Activated naive CD8-positive, alpha-beta T cell treated with anti-CD3 and anti-CD28 coated beads, Interleukin-2, amount 10 ng/mL, durations not matched to agents 7 days and 5 days (primary cell): Measurements from ENCODE around the gene CNOT6. TPM values are rescaled to one million over a fixed set of nuclear protein-coding genes. Genes with fewer than 3 reads are reported as not detected.
"Not testable (repeated sequence)": the region's sequence is repeated elsewhere in the genome, so short reads cannot be mapped to it uniquely, and the experiment has no call there.

Experiments used
- ATAC-seq: fragments of 150-1000 bp; cut with Tn5 transposase; one replicate; pipeline ENCODE4 v1.10.0; 2021; ENCODE audit warnings: low read depth, moderate library complexity
- POLR2A ChIA-PET: fragments of 350-600 bp; sonication (Branson Sonifier 250); formaldehyde crosslinking; loops from one replicate; lab custom pipeline; 2021; ENCODE audit warnings: antibody characterized with exemption; lab: Charles Lee
- DNase-seq: peaks from one replicate; pipeline ENCODE4 v3.0.0; 2021
- H3K27ac Mint-ChIP-seq: one replicate; pipeline ENCODE4 v1.8.0; 2022; ENCODE audit warnings: mild to moderate bottlenecking, mixed read lengths
- H3K27me3 Mint-ChIP-seq: one replicate; pipeline ENCODE4 v1.8.0; 2022; ENCODE audit warnings: mild to moderate bottlenecking, moderate library complexity, mixed read lengths
- H3K36me3 Mint-ChIP-seq: one replicate; pipeline ENCODE4 v1.8.0; 2021; ENCODE audit warnings: mild to moderate bottlenecking, mixed read lengths
- H3K4me1 Mint-ChIP-seq: one replicate; pipeline ENCODE4 v1.8.0; 2021; ENCODE audit warnings: mixed read lengths
- H3K4me3 Mint-ChIP-seq: one replicate; pipeline ENCODE4 v1.8.0; 2022; ENCODE audit warnings: mild to moderate bottlenecking, moderate library complexity, mixed read lengths
- H3K9me3 Mint-ChIP-seq: one replicate; pipeline ENCODE4 v1.8.0; 2021; ENCODE audit warnings: mixed read lengths
- total RNA-seq, 2 experiments: library from RNA; stranded (reverse); gene quantifications; one replicate each; pipeline ENCODE4 v1.2.3, GENCODE V29; 2021

CNOT6 gene
- total RNA-seq, 2 experiments from 2014 or later = 37.5 to 43.3 TPM

- Mint-ChIP-seq H3K36me3 (peaks cover 18% of the 10 kb centered on the region), H3K27ac (peak overlapping the region; percentile 44), H3K27me3 (no peaks in the 10 kb centered on the region), H3K4me3 (no peak overlapping the region), H3K9me3 (peaks cover 2% of the 10 kb centered on the region), H3K4me1 (peaks cover 17% of the 10 kb centered on the region)
- POLR2A ChIA-PET = no interaction called here
- no peak for DNase-seq
- ATAC-seq = no peak
Observed at GRCh38 chr5:180515294-180515693, 21.1 kb downstream of the CNOT6 start.

- not testable (repeated sequence) for H3K9me3 Mint-ChIP-seq, DNase-seq, H3K4me3 Mint-ChIP-seq, ATAC-seq, H3K27ac Mint-ChIP-seq, H3K27me3 Mint-ChIP-seq
- Mint-ChIP-seq H3K4me1 (peaks cover 17% of the 10 kb centered on the region), H3K36me3 (peaks cover 18% of the 10 kb centered on the region)
- POLR2A ChIA-PET = interaction anchor here (1.0 kb wide), 1 partner anchor 9 kb away, joined by 5 read pairs; no protein-coding TSS in a partner anchor
Observed at GRCh38 chr5:180515974-180516373, 21.8 kb downstream of the CNOT6 start.

GRCh38 chr5:180516440-180516839 is 22.3 kb downstream of the CNOT6 start:
- Mint-ChIP-seq H3K36me3 (peaks cover 18% of the 10 kb centered on the region), H3K9me3 (peaks cover 2% of the 10 kb centered on the region), H3K4me1 (peaks cover 17% of the 10 kb centered on the region), H3K4me3 (no peak overlapping the region), H3K27me3 (no peaks in the 10 kb centered on the region), H3K27ac (no peak overlapping the region)
- no peak for ATAC-seq
- POLR2A ChIA-PET = interaction anchor here (1.0 kb wide), 1 partner anchor 9 kb away, joined by 5 read pairs; no protein-coding TSS in a partner anchor
- no peak for DNase-seq

GRCh38 chr5:180519098-180519497 is 24.9 kb downstream of the CNOT6 start:
- POLR2A ChIA-PET = no interaction called here
- ATAC-seq (no peak), DNase-seq (no peak)
- no peak overlapping the region for H3K27ac Mint-ChIP-seq
- peaks cover 15% of the 10 kb centered on the region for H3K36me3 Mint-ChIP-seq
- H3K27me3 Mint-ChIP-seq = no peaks in the 10 kb centered on the region
- H3K9me3 Mint-ChIP-seq = peaks cover 2% of the 10 kb centered on the region
- no peak overlapping the region for H3K4me3 Mint-ChIP-seq
- H3K4me1 Mint-ChIP-seq = peaks cover 29% of the 10 kb centered on the region

- Mint-ChIP-seq H3K36me3 (peaks cover 6% of the 10 kb centered on the region), H3K4me1 (peaks cover 37% of the 10 kb centered on the region), H3K9me3 (no peaks in the 10 kb centered on the region), H3K4me3 (no peak overlapping the region), H3K27me3 (no peaks in the 10 kb centered on the region), H3K27ac (no peak overlapping the region)
- no peak for ATAC-seq
- POLR2A ChIA-PET = no interaction called here
- no peak for DNase-seq
Observed at GRCh38 chr5:180521101-180521500, 26.9 kb downstream of the CNOT6 start.

- POLR2A ChIA-PET = no interaction called here
- Mint-ChIP-seq H3K4me1 (peaks cover 39% of the 10 kb centered on the region), H3K9me3 (no peaks in the 10 kb centered on the region), H3K27ac (no peak overlapping the region), H3K36me3 (peaks cover 6% of the 10 kb centered on the region), H3K4me3 (no peak overlapping the region), H3K27me3 (no peaks in the 10 kb centered on the region)
- DNase-seq (no peak), ATAC-seq (no peak)
Observed at GRCh38 chr5:180521591-180521990, 27.4 kb downstream of the CNOT6 start.

GRCh38 chr5:180522330-180522729 is 28.2 kb downstream of the CNOT6 start:
- H3K36me3 Mint-ChIP-seq = peaks cover 6% of the 10 kb centered on the region
- ATAC-seq = no peak
- H3K4me3 Mint-ChIP-seq = no peak overlapping the region
- H3K27ac Mint-ChIP-seq = no peak overlapping the region
- DNase-seq = no peak
- POLR2A ChIA-PET = no interaction called here
- H3K4me1 Mint-ChIP-seq = peaks cover 39% of the 10 kb centered on the region
- no peaks in the 10 kb centered on the region for H3K27me3 Mint-ChIP-seq
- no peaks in the 10 kb centered on the region for H3K9me3 Mint-ChIP-seq

GRCh38 chr5:180523629-180524466 is 29.7 kb downstream of the CNOT6 start:
- Mint-ChIP-seq H3K4me3 (no peak overlapping the region), H3K27ac (no peak overlapping the region), H3K4me1 (peaks cover 35% of the 10 kb centered on the region), H3K9me3 (no peaks in the 10 kb centered on the region), H3K27me3 (no peaks in the 10 kb centered on the region), H3K36me3 (peaks cover 4% of the 10 kb centered on the region)
- DNase-seq = no peak
- no peak for ATAC-seq
- POLR2A ChIA-PET = no interaction called here

GRCh38 chr5:180525399-180525798 is 31.2 kb downstream of the CNOT6 start:
- peak; percentile 56 for ATAC-seq
- Mint-ChIP-seq H3K4me1 (peaks cover 35% of the 10 kb centered on the region), H3K36me3 (peaks cover 12% of the 10 kb centered on the region), H3K9me3 (no peaks in the 10 kb centered on the region), H3K27ac (no peak overlapping the region), H3K27me3 (no peaks in the 10 kb centered on the region), H3K4me3 (peak overlapping the region; percentile 41)
- POLR2A ChIA-PET = interaction anchor here (0.9 to 1.0 kb wide), 3 partner anchors 9 to 81 kb away, joined by 3 to 5 read pairs (median 4); no protein-coding TSS in a partner anchor
- no peak for DNase-seq

- no peaks in the 10 kb centered on the region for H3K9me3 Mint-ChIP-seq
- ATAC-seq (no peak), DNase-seq (no peak)
- H3K4me3 Mint-ChIP-seq = no peak overlapping the region
- no peaks in the 10 kb centered on the region for H3K27me3 Mint-ChIP-seq
- POLR2A ChIA-PET = interaction anchor here (0.7 kb wide), 1 partner anchor 115 kb away, joined by 8 read pairs; no protein-coding TSS in a partner anchor
- H3K4me1 Mint-ChIP-seq = peaks cover 35% of the 10 kb centered on the region
- no peak overlapping the region for H3K27ac Mint-ChIP-seq
- peaks cover 12% of the 10 kb centered on the region for H3K36me3 Mint-ChIP-seq
Observed at GRCh38 chr5:180526269-180526668, 32.1 kb downstream of the CNOT6 start.

- Mint-ChIP-seq H3K27ac (no peak overlapping the region), H3K27me3 (no peaks in the 10 kb centered on the region), H3K9me3 (no peaks in the 10 kb centered on the region), H3K4me3 (no peak overlapping the region), H3K36me3 (peaks cover 18% of the 10 kb centered on the region), H3K4me1 (peaks cover 30% of the 10 kb centered on the region)
- ATAC-seq = no peak
- POLR2A ChIA-PET = no interaction called here
- DNase-seq = no peak
Observed at GRCh38 chr5:180527659-180528058, 33.5 kb downstream of the CNOT6 start.

GRCh38 chr5:180531036-180531585 is 36.9 kb downstream of the CNOT6 start:
- H3K4me3 Mint-ChIP-seq, H3K9me3 Mint-ChIP-seq, ATAC-seq, H3K27ac Mint-ChIP-seq, DNase-seq, H3K4me1 Mint-ChIP-seq, POLR2A ChIA-PET, H3K27me3 Mint-ChIP-seq: not testable (repeated sequence)
- peaks cover 31% of the 10 kb centered on the region for H3K36me3 Mint-ChIP-seq

GRCh38 chr5:180532268-180532667 is 38.1 kb downstream of the CNOT6 start:
- H3K36me3 Mint-ChIP-seq = peaks cover 38% of the 10 kb centered on the region
- no peak overlapping the region for H3K27ac Mint-ChIP-seq
- DNase-seq (no peak), ATAC-seq (no peak)
- no peaks in the 10 kb centered on the region for H3K4me1 Mint-ChIP-seq
- POLR2A ChIA-PET = no interaction called here
- no peaks in the 10 kb centered on the region for H3K27me3 Mint-ChIP-seq
- no peaks in the 10 kb centered on the region for H3K9me3 Mint-ChIP-seq
- H3K4me3 Mint-ChIP-seq = no peak overlapping the region

- no peak for ATAC-seq
- POLR2A ChIA-PET = no interaction called here
- Mint-ChIP-seq H3K36me3 (peaks cover 45% of the 10 kb centered on the region), H3K27me3 (no peaks in the 10 kb centered on the region), H3K9me3 (no peaks in the 10 kb centered on the region), H3K27ac (no peak overlapping the region), H3K4me1 (no peaks in the 10 kb centered on the region), H3K4me3 (no peak overlapping the region)
- no peak for DNase-seq
Observed at GRCh38 chr5:180533845-180534244, 39.7 kb downstream of the CNOT6 start.
